Epithelial cell of esophagus (primary cell): ENCODE results near the gene RAD51B.

Experiments used
- DNase-seq: peaks from one replicate; pipeline ENCODE4 v3.0.0; 2010; ENCODE audit warnings: low read depth
- H3K4me3 ChIP-seq: 2 replicates; pipeline ENCODE4 v1.5.1; 2011; ENCODE audit warnings: mild to moderate bottlenecking, low read length, control low read depth
- CTCF ChIP-seq: IDR thresholded peaks from 2 replicates; pipeline ENCODE4 v1.5.1; 2011; ENCODE audit warnings: low read depth, mild to moderate bottlenecking, low read length, control low read depth, inconsistent platforms; ENCODE audit not compliant: insufficient read depth; ENCODE audit errors: missing control alignments

RAD51B gene

GRCh38 chr14:68232300-68233055, 412.9 kb downstream of the RAD51B start:
- H3K4me3 ChIP-seq = no peak overlapping the region
- no peak for TF ChIP-seq CTCF
- peak; percentile 98 for DNase-seq

- no peak for DNase-seq
- no peak overlapping the region for H3K4me3 ChIP-seq
- TF ChIP-seq CTCF = no peak
These were observed 413.7 kb downstream of the RAD51B start for GRCh38 chr14:68233101-68233784.

- TF ChIP-seq CTCF = no peak
- peak; percentile 76 for DNase-seq
- no peak overlapping the region for H3K4me3 ChIP-seq
These were observed 414.7 kb downstream of the RAD51B start for GRCh38 chr14:68234101-68234905.

- peak; percentile 48 for DNase-seq
- no peak for TF ChIP-seq CTCF
These were observed 415.4 kb downstream of the RAD51B start for GRCh38 chr14:68235011-68235410.

GRCh38 chr14:68236582-68237458, 417.2 kb downstream of the RAD51B start:
- no peak for TF ChIP-seq CTCF
- H3K4me3 ChIP-seq = no peak overlapping the region
- no peak for DNase-seq

More at GRCh38 chr14:68235011-68235410, 415.4 kb downstream of the RAD51B start:
- H3K4me3 ChIP-seq = no peak overlapping the region

GRCh38 chr14:68238551-68238950, 419.0 kb downstream of the RAD51B start:
- H3K4me3 ChIP-seq = no peak overlapping the region
- TF ChIP-seq CTCF = no peak
- no peak for DNase-seq
